Psoas muscle (tissue), 8 donors: ENCODE measurements around the gene ITPR3. TPM values are rescaled to one million over a fixed set of nuclear protein-coding genes. Genes with fewer than 3 reads are reported as not detected.

Experiments used
- ATAC-seq, 4 donors: fragments of 200-7000 bp; cut with Tn5 transposase; one replicate each; pipeline ENCODE4 v1.9.1; 2020; ENCODE audit warnings: moderate library complexity in 3 of 4, mild to moderate bottlenecking in 2 of 4
- DNase-seq, 2 donors: peaks; one replicate each; pipeline ENCODE4 v3.0.0-alpha.2; 2020
- H3K27ac ChIP-seq: fragments of 200-600 bp; one replicate; pipeline ENCODE4 v1.8.0; 2022
- H3K27me3 ChIP-seq, 3 donors: fragments of 200-600 bp in 1 of 3; one replicate each; pipeline versions ENCODE4 v1.6.1 to v1.8.0; 2013 to 2022; ENCODE audit warnings: low read length in 2 of 3, mild to moderate bottlenecking in 2 of 3, moderate library complexity in 1 of 3; ENCODE audit not compliant: insufficient read depth in 3 of 3
- H3K36me3 ChIP-seq, 2 donors: fragments of 200-600 bp in 1 of 2; one replicate each; pipeline versions ENCODE4 v1.6.1 to v1.8.0; 2013 to 2022; ENCODE audit warnings: low read depth in 1 of 2, mild to moderate bottlenecking in 1 of 2, moderate library complexity in 1 of 2; ENCODE audit not compliant: insufficient read depth in 1 of 2
- H3K4me1 ChIP-seq: fragments of 200-600 bp; one replicate; pipeline ENCODE4 v1.8.0; 2022
- H3K4me3 ChIP-seq: fragments of 200-600 bp; one replicate; pipeline ENCODE4 v1.8.0; 2022; ENCODE audit warnings: mild to moderate bottlenecking
- H3K9me3 ChIP-seq: fragments of 200-600 bp; one replicate; pipeline ENCODE4 v1.8.0; 2022
- WGBS, 3 donors: extraction: QIAGEN DNeasy Blood & Tissue Kit; methylation state at CpG; one replicate each; pipeline versions ENCODE4 v1.1.6 to v1.1.7; 2013; 5-methylcytosine and 5-hydroxymethylcytosine counted together
- intact Hi-C, 2 donors: fragments of 100-400 bp; cut with DNase I; formaldehyde crosslinking; loops; one replicate each; pipeline versions ENCODE4 v1.11.0 to v1.14.2; 2022
- polyA plus RNA-seq, 3 donors: library from polyadenylated mRNA; stranded (reverse); fragments of 200-250 nt; gene quantifications; one replicate each; pipeline ENCODE4 v1.2.3, GENCODE V29; 2013
- total RNA-seq, 4 donors: library from RNA; stranded (reverse); fragmentation: NEBNext Ultra II Directional in 2 of 4; extraction: Animal tissue kit (Norgen Biotek cat#: 25700) in 2 of 4; gene quantifications; one replicate each; pipeline versions ENCODE4 v1.2.1 to v1.2.4, GENCODE V29; 2021 to 2023
- TF ChIP-seq, protein P1 (sequence below): fragments of 200-600 bp; IDR thresholded peaks from one replicate; pipeline ENCODE4 v1.8.0; 2022; ENCODE audit warnings: antibody characterized with exemption
- donor health status: healthy with polysubstance abuse.
- donor health status: DM: no; HTN: no; CAD: no; lungs with moderate emphysema.
- donor health status: Bipolar disorder and iron deficiency.
- donor health status: healthy.
- donor health status: DM: yes; HTN: yes; CAD: no.
- donor health status: DM: no; HTN: no; CAD: no.
- donor health status: DM: no; HTN: no; CAD: no.
- donor health status: DM: yes; HTN: yes; CAD: no.

The ITPR3 gene
- total and polyA plus RNA-seq, 7 donors: 1.9 to 7.4 (median 3.8) TPM

DNA sequence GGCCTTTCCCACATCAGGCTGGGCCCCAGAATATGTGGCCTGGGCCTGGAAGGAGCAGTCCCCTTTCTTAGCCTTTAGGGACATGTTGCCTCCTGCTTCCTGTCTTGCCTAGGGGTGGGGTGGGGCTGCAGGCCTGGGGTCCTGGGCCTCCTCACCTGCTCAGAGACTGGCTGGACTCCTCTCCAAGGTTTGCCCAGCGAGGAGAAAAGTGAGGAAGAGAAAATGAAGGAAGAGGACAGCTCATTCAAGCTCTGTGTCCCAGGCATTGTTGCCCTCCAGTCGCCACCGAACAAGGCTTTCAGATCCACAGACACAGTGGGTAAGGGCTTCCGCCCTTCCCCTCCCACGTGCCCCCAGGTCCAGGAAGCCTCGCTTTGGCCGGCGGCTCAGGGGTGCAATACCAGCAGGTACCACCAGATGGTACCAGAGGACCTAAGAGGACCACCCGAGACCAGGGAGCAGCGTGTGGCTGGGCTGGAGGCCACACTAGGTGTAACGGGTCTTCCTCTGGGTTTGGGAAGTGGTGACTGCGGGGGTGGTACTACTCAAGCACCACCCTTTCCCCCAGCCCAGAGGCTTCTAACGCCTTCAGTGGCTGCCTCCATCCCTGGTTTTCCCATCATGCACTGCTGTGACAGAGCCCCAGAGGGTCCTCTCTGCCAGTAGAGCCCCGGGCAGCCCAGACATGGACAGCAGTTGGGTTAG is 35.6 kb upstream of the ITPR3 start:
- no peak overlapping the region for H3K27ac ChIP-seq
- peaks cover 20% of the 10 kb centered on the region for H3K4me1 ChIP-seq
- TF ChIP-seq, protein P1, sequence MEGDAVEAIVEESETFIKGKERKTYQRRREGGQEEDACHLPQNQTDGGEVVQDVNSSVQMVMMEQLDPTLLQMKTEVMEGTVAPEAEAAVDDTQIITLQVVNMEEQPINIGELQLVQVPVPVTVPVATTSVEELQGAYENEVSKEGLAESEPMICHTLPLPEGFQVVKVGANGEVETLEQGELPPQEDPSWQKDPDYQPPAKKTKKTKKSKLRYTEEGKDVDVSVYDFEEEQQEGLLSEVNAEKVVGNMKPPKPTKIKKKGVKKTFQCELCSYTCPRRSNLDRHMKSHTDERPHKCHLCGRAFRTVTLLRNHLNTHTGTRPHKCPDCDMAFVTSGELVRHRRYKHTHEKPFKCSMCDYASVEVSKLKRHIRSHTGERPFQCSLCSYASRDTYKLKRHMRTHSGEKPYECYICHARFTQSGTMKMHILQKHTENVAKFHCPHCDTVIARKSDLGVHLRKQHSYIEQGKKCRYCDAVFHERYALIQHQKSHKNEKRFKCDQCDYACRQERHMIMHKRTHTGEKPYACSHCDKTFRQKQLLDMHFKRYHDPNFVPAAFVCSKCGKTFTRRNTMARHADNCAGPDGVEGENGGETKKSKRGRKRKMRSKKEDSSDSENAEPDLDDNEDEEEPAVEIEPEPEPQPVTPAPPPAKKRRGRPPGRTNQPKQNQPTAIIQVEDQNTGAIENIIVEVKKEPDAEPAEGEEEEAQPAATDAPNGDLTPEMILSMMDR: peak; percentile 98
- peak overlapping the region; percentile 39 for H3K4me3 ChIP-seq
- no peaks in the 10 kb centered on the region for H3K9me3 ChIP-seq
- H3K27me3 ChIP-seq: no peaks in the 10 kb centered on the region
- DNase-seq (peak; percentile 84 to 89), ATAC-seq (peak; percentile 48 to 62 (median 56))
- no peaks in the 10 kb centered on the region for H3K36me3 ChIP-seq
- intact Hi-C loops: loop anchor here (2.0 to 10.0 kb wide), 6 partner anchors 47 to 569 kb away; no protein-coding TSS in a partner anchor
- WGBS, 3 donors: 9 to 12% (median 10%) methylated on average over 14 of the region's 14 CpGs

DNA sequence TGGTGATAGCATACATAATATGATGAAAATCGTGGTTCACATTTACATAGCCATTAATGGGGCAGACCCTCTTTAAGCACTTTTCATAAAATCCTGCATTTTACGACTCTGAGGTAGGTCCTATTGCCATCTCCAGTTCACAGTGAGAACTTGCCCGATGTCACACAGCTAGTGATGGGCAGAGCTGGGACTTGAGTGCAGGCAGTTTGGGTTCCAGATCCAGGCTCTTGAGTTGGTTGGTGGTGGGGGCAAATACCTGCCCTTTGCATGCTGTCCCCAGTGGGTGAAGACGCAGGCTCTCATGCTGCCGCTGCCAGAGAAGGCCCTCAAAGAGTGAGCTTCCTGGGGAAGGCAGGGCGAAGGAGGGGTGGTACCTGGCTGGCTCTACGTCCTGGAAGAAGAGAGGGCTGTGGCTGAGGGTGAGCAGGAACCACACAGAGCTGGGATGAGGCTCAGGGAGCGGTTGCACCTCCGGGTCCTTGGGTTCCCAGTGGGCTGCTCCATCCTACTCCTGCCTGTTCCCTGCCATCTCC is 34.9 kb upstream of the ITPR3 start:
- ATAC-seq (no peak), DNase-seq (no peak)
- Histone ChIP-seq H3K27me3 (no peaks in the 10 kb centered on the region), H3K9me3 (no peaks in the 10 kb centered on the region), H3K4me3 (peak overlapping the region; percentile 39), H3K27ac (no peak overlapping the region), H3K36me3 (no peaks in the 10 kb centered on the region), H3K4me1 (peaks cover 26% of the 10 kb centered on the region)
- WGBS, 3 donors: 75 to 86% (median 77%) methylated on average over 9 of the region's 9 CpGs
- TF ChIP-seq, protein P1: no peak
- intact Hi-C loops: loop anchor here (5.0 to 10.0 kb wide), 5 partner anchors 46 to 569 kb away; no protein-coding TSS in a partner anchor

DNA sequence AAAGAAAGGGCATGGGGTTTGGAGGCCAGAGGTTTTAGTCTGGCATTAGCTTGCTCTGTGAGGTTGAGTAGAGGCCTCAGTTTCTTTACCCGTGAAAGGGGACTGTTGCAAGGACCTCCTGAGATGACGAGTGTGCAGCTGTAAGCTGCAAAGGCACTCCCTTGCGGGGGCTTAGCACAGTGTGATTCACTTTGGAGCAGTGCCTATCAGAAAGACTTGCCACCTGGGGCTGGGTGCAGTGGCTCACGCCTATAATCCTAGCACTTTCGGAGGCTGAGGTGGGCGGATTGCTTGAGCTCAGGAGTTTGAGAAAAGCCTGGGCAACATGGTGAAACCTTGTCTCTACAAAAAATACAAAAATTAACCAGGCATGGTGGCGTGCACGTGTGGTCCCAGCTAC is 33.6 kb upstream of the ITPR3 start:
- no peaks in the 10 kb centered on the region for H3K36me3 ChIP-seq
- H3K27ac ChIP-seq: no peak overlapping the region
- 93 to 96% (median 95%) methylated on average over 8 of the region's 8 CpGs for WGBS, 3 donors
- no peaks in the 10 kb centered on the region for H3K9me3 ChIP-seq
- H3K27me3 ChIP-seq: no peaks in the 10 kb centered on the region
- no peak overlapping the region for H3K4me3 ChIP-seq
- TF ChIP-seq, protein P1: no peak
- H3K4me1 ChIP-seq: peaks cover 28% of the 10 kb centered on the region
- DNase-seq (no peak), ATAC-seq (no peak)
- intact Hi-C loops: loop anchor here (5.0 to 10.0 kb wide), 5 partner anchors 45 to 567 kb away; no protein-coding TSS in a partner anchor

- 87 to 93% (median 87%) methylated on average over 4 of the region's 4 CpGs for WGBS, 3 donors
- no peak for ATAC-seq
- Histone ChIP-seq H3K4me1 (peaks cover 28% of the 10 kb centered on the region), H3K36me3 (no peaks in the 10 kb centered on the region), H3K4me3 (no peak overlapping the region), H3K27ac (peak overlapping the region; percentile 91), H3K27me3 (no peaks in the 10 kb centered on the region), H3K9me3 (no peaks in the 10 kb centered on the region)
- TF ChIP-seq, protein P1: no peak
- DNase-seq: no peak
- intact Hi-C loops: loop anchor here (5.0 to 10.0 kb wide), 5 partner anchors 43 to 566 kb away; no protein-coding TSS in a partner anchor
Observed at GRCh38 chr6:33588894-33589293, 32.2 kb upstream of the ITPR3 start.
